Non-pigmented ciliary epithelial cell (primary cell): ENCODE measurements around the gene BTBD9.
"Not testable (repeated sequence)": the region's sequence is repeated elsewhere in the genome, so short reads cannot be mapped to it uniquely, and the experiment has no call there.

Experiments
- DNase-seq: peaks from one replicate; pipeline ENCODE4 v3.0.0-alpha.2; 2010; ENCODE audit warnings: low read depth

The BTBD9 gene

GRCh38 chr6:38649744-38650143 is 10.0 kb upstream of the BTBD9 start:
- no peak for DNase-seq

- DNase-seq = no peak
These were observed 8.9 kb upstream of the BTBD9 start for GRCh38 chr6:38648629-38649028.

- no peak for DNase-seq
These were observed 6.6 kb upstream of the BTBD9 start for GRCh38 chr6:38646166-38646878.

GRCh38 chr6:38644951-38645350 is 5.2 kb upstream of the BTBD9 start:
- DNase-seq = no peak

DNA sequence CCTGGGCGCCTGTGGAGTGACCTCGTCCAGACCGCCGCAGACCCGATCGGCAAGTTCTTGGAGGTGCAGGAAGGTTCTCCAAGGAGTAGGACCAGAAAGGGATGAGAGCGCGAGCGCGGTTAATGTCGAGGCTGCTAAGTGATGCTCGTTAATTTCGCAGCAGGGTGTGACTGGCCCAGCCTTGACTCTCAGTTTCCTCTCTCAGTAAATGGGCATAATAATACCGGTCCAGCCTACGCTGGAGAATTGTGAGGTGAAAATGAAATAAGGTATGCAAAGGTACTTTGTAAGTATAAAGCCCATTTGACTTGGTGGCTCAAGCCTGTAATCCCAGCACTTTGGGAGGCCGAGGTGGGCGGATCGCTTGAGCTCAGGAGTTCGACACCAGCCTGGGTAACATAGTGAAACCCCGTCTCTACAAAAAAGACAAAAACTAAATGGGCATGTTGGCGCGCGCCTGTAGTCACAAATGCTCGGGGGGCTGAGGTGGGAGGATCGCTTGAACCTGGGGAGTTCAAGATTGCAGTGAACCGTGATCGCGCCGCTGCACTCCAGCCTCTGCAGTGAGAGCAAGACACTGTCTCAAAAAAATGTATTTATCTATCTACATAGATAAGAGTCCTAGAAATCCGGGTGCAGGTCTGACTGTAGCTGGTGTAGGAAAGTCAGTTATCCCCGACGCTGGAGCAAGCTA is 634 bp upstream of the BTBD9 start:
- DNase-seq = no peak

DNA sequence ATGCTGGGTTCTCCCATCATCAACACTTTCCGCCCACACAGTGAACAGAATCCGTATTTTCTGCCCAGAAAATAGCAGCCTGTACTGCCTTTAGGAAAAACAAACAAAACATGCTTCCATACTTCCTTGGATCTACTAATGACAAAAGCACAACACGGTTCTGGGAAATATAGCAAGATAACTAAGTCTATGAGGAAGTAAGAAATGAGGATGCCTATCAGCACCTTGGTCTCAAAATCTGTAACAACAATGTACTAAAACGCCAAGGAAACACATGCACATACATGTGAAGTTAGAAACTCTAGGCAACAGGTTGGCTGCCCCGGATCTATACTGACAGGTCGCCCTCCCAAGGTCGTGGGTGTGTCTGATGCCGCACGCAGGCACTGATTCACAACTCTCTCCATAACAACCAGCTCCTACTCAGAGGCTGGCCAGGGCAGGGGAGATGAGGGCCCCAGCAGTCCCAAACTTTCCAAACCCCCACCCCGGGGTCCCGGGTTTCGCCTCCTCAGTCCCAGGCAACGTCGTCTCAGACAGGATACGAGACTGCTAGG is 710 bp downstream of the BTBD9 start:
- no peak for DNase-seq

DNA sequence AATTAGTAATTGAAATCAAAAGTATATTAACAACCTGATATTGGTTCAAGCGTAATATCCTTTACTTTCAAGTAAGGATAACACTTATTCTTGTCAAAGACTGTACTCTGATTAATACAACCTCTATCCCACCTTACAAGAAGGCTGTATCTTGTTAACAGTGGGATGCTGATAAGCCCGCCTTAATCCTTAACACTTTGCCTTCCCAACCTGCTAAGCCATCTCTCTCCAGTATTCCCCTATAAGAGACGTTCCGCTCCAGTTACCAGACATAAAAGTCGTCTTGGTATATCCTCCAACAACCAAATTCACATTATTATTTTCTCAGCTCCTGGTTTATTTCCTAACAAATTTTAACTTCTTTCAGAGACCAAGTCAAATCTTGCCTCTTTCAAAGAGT is 2.0 kb downstream of the BTBD9 start:
- no peak for DNase-seq

DNA sequence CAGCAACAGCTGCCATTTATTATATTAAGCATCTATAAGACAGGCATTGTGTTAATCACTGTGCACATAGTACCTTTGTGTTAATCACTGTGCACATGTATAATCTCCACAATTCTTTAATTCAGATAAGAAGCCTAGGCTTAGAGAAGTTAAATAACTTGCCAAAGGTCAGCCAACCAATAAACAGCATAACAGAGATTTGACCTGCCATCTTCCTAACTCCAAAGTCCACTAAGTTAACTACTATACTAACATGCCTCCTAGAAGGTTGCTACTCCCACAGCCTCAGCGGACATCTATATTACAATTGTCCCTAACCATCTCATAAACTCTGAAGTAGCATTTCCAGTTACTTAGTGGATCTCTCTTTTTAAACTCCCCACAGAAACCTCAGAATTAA is 3.7 kb downstream of the BTBD9 start:
- no peak for DNase-seq

- no peak for DNase-seq
These were observed 5.2 kb downstream of the BTBD9 start for GRCh38 chr6:38634518-38634917.

GRCh38 chr6:38632490-38632889 is 7.2 kb downstream of the BTBD9 start:
- DNase-seq = no peak

DNA sequence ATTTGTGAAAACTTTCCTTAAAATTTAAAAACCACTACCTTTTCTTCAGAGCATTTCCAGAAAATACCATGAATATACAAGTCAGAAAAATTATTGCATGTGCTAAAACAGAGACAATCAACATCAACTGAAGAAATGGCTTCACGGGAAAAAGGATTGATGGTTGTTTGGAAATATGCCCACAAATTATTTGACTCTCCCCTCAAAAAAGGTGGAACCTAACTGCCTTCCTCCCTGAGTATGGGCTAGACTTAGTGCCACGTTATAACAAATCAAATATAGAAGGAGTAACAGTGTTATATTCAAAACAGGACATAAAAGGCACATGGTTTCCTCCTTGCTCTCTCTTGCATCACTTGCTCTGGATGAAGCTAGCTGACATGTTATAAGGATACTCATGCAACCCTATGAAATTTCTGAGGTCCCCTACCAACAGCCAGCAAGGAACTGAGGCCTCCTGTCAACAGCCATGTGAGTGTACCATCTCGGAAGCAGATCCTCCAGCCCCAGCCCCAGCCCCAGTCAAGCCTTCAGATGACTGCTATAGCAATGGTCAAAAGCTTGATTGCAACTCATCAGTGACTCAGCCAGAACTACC is 8.4 kb downstream of the BTBD9 start:
- DNase-seq = no peak

DNA sequence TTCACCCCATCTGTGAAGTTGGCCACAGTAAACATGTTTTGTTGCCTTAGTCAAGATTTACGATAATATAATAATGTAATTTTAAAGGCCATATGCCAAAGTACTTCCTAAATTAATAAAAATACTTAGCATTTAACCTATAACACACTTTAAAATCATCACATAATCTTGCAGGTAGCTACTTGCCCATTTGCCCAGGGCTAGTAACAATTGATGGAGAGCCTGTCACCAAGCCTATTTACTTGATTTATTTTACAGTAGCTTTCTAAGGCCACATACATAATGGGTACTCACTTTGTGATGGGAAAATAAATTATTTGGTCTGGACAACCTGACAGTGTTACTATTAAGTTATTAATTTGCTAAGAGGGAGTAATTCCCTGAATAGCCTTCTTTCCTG is 14.5 kb downstream of the BTBD9 start:
- no peak for DNase-seq

DNA sequence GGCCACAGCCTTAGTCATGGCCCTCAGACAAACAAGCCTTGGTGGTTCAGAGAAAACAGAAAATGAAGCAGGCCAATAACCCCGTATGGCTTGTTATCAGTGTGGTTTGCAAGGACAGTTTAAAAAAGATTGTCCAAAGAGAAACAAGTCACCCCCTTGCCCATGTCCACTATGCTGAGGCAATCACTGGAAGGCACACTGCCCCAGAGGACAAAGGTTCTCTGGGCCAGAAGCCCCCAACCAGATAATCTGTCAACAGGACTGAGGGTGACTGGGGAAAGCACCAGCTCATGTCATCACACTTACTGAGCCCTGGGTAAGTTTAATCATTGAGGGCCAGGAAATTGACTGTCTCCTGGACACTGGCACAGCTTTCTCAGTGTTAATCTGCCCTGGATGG is 20.4 kb downstream of the BTBD9 start:
- DNase-seq = not testable (repeated sequence)

- not testable (repeated sequence) for DNase-seq
These were observed 21.4 kb downstream of the BTBD9 start for GRCh38 chr6:38618301-38618700.

DNA sequence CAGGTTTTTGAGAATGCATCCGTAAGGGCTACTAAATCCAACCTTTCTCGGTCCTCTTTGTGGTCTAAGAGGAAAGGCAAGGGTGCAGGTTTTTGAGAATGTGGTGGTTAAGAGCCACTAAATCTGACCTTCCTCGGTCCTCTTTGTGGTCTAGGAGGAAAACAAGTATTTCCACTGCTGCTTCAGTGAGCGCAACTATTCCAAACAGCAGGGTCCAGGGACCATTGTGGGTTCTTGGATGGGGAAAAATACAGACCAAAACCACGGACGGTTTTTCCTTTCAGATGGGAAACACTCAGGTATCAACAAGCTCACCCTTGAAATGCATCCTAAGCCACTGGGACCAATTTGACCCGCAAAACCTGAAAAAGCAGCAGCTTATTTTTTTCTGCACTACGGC is 21.9 kb downstream of the BTBD9 start:
- DNase-seq = no peak

DNA sequence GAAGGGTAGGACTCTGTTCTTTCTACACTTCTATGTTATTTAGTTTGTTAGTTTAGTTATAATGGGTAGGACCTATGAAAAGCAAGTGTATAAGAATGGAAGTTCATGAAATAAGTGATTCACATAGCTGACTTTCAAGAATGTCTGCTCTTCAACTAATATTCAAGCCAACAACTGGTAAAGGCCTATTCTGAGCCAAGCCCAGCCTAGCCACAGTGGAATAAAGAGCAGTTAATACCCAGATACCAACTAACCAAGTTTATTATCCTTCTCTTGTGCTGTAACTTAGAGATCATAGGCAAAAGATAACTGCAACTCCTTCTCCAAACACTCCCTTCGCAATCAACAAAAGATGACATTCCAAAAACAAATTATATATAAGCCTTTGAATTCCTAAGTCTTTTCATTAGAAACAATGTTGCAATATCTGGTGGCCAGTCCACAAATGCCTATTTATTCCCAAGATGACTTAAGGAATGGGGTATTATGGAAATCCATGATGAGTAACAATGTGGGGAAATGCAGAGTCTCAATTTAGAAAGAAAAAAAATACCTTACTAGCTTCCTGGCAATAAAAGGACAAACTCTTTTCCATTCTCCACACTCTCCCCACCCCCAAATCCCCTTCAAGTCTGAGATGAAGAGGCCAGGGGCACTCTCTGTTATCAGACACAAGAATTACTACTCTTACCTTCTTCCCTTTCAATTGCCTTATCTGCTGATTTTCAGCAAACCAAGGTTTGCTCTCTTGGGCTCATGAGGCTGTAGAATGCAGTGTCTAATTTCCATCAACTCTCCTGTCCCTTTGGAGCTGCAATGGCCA is 27.4 kb downstream of the BTBD9 start:
- no peak for DNase-seq

DNA sequence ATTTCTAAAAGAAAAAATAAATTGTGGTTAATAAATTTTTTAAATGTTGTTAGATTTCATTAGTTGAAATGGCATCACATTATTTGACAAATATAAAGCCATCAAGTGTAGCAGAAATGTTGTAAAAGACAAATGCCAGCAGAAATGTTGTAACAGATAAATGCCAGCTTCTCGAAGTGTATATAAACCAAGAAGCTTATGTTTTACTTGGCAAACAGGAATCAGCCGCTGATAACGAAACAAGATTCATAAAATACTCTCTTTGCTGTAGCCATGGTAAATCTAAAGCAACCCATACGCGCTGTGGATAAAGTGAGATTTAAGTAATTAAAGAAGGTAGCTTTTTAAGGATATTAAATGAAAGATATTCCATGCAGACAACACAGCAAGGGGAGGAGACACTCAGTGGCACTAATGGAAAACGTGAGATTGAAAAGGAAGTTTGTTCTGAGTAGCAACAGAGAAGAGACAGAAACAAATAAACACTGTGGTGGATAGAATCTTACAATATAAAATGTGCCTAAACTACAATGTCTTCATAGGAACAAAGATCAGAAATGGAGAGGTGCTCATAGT is 29.6 kb downstream of the BTBD9 start:
- DNase-seq = no peak

DNA sequence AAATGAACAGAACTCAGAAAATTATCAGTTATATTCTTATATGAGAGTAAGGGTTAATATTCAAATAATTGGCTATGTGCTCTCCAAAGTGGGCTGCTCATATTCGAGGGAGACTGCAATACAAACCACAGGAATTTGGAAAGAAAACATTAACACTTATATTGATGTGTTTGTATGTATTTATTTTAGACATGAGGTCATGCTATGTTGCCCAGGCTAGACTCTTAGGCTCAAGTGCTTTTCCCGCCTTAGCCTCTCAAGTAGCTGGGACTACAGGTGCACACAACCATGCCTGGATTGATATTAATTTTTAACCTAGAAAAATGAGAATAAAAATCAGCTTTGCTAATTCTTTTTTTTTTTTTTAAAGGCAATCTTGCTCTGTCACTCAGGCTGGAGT is 35.0 kb downstream of the BTBD9 start:
- no peak for DNase-seq

DNA sequence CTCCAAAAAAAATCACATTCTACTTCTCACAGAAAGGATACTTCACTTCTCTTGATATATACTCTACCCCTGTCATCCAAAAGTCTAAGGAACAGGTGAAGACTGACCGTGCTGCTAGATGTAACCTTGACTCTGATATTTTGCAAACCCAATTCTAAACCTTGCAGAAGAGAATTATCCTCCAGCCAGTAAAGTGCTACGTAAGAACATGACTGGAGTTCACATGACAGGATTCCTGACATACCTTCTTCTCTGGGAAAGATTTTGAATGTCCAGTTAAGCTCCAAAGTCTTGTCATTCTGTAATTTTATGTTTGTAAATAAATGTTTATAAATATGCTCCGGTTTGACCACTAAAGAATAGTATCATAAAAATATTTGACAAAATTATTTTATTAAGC is 35.8 kb downstream of the BTBD9 start:
- DNase-seq = no peak

GRCh38 chr6:38603496-38603895 is 36.2 kb downstream of the BTBD9 start:
- no peak for DNase-seq

- DNase-seq = no peak
These were observed 39.7 kb downstream of the BTBD9 start for GRCh38 chr6:38599966-38600550.

GRCh38 chr6:38599261-38599660 is 40.5 kb downstream of the BTBD9 start:
- DNase-seq = no peak
